Measurements from ENCODE around the gene LKAAEAR1. TPM values are rescaled to one million over a fixed set of nuclear protein-coding genes. Genes with fewer than 3 reads are reported as not detected.
A peak's percentile ranks its signal among the peaks of the same experiment; 100 is the strongest.

Gene LKAAEAR1
- total and polyA plus RNA-seq, 2 of the 13 experiments (the other 11 are each of a cell fraction or from before 2014, with no cell fraction given) = not detected

DNA sequence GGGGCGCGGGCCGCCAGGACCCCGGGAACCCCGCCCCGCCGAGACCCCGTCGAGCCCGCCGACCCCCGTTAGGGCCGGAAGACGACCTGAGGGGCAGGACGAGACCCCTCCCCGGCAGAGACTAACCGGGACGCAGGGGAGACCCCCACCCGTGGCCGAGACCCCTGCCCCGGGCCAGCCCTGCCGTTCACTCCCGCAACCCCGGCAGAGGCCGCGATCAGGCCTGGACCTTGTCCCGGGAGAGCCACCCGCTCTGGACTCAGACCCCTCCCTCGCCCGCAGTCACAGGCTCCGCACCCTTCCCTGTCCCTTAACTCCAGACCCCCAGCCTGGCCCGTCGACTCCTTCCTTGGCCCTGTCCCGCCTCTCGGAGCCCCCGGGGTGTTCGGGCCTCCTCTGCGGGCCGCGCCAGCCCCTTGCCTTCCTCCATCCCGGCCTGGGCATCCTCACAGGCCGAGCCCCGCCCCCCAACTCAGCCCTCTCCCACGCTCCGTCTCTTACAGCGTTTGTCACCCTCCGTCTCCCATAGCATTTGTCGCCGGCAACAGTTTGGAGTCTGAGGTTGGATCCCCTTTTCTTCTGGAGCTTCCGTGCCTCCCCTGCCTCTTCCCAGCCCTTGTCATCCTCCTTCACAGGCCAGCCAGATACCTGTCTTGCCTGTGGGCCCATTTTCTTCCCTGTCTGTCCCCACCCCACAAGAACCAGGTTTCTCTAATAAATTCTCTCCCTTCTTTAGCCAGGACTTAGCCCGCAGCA is 20.6 kb downstream of the LKAAEAR1 start (continued):
- TF ChIP-seq ZFP90 (CRISPR knock-in tag; IDR thresholded peaks at IDR 0.05; ENCODE audit: borderline replicate concordance) = peak; percentile 13; the same call in 1 of the 2 replicates
- peak; percentile 84; the same call in 1 of the 2 replicates for TF ChIP-seq PCBP1 (IDR thresholded peaks at IDR 0.05; ENCODE audit: borderline replicate concordance, low read depth, low read length)
- TF ChIP-seq, protein P1, sequence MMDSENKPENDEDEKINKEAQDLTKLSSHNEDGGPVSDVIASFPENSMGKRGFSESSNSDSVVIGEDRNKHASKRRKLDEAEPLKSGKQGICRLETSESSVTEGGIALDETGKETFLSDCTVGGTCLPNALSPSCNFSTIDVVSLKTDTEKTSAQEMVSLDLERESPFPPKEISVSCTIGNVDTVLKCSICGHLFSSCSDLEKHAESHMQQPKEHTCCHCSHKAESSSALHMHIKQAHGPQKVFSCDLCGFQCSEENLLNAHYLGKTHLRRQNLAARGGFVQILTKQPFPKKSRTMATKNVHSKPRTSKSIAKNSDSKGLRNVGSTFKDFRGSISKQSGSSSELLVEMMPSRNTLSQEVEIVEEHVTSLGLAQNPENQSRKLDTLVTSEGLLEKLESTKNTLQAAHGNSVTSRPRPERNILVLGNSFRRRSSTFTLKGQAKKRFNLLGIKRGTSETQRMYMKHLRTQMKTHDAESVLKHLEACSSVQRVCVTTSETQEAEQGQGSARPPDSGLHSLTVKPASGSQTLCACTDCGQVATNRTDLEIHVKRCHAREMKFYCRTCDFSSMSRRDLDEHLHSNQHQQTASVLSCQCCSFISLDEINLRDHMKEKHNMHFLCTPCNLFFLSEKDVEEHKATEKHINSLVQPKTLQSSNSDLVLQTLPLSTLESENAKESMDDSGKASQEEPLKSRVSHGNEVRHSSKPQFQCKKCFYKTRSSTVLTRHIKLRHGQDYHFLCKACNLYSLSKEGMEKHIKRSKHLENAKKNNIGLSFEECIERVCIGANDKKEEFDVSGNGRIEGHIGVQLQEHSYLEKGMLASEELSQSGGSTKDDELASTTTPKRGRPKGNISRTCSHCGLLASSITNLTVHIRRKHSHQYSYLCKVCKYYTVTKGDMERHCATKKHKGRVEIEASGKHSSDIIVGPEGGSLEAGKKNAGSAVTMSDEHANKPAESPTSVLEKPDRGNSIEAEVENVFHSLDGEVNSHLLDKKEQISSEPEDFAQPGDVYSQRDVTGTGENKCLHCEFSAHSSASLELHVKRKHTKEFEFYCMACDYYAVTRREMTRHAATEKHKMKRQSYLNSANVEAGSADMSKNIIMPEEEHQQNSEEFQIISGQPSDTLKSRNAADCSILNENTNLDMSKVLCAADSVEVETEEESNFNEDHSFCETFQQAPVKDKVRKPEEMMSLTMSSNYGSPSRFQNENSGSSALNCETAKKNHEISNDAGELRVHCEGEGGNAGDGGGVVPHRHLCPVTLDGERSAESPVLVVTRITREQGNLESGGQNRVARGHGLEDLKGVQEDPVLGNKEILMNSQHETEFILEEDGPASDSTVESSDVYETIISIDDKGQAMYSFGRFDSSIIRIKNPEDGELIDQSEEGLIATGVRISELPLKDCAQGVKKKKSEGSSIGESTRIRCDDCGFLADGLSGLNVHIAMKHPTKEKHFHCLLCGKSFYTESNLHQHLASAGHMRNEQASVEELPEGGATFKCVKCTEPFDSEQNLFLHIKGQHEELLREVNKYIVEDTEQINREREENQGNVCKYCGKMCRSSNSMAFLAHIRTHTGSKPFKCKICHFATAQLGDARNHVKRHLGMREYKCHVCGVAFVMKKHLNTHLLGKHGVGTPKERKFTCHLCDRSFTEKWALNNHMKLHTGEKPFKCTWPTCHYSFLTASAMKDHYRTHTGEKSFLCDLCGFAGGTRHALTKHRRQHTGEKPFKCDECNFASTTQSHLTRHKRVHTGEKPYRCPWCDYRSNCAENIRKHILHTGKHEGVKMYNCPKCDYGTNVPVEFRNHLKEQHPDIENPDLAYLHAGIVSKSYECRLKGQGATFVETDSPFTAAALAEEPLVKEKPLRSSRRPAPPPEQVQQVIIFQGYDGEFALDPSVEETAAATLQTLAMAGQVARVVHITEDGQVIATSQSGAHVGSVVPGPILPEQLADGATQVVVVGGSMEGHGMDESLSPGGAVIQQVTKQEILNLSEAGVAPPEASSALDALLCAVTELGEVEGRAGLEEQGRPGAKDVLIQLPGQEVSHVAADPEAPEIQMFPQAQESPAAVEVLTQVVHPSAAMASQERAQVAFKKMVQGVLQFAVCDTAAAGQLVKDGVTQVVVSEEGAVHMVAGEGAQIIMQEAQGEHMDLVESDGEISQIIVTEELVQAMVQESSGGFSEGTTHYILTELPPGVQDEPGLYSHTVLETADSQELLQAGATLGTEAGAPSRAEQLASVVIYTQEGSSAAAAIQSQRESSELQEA (CRISPR knock-in tag; IDR thresholded peaks at IDR 0.05; ENCODE audit: not compliant biosample characterization) = peak; percentile 76
- TF ChIP-seq, protein P2, sequence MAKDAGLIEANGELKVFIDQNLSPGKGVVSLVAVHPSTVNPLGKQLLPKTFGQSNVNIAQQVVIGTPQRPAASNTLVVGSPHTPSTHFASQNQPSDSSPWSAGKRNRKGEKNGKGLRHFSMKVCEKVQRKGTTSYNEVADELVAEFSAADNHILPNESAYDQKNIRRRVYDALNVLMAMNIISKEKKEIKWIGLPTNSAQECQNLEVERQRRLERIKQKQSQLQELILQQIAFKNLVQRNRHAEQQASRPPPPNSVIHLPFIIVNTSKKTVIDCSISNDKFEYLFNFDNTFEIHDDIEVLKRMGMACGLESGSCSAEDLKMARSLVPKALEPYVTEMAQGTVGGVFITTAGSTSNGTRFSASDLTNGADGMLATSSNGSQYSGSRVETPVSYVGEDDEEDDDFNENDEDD (CRISPR knock-in tag; IDR thresholded peaks at IDR 0.05; ENCODE audit: borderline replicate concordance) = no peak
- no peak; the same call in 1 of the 2 replicates for TF ChIP-seq ZNF160 (CRISPR knock-in tag; IDR thresholded peaks at IDR 0.05)
- TF ChIP-seq, protein P3, sequence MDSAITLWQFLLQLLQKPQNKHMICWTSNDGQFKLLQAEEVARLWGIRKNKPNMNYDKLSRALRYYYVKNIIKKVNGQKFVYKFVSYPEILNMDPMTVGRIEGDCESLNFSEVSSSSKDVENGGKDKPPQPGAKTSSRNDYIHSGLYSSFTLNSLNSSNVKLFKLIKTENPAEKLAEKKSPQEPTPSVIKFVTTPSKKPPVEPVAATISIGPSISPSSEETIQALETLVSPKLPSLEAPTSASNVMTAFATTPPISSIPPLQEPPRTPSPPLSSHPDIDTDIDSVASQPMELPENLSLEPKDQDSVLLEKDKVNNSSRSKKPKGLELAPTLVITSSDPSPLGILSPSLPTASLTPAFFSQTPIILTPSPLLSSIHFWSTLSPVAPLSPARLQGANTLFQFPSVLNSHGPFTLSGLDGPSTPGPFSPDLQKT (CRISPR knock-in tag; IDR thresholded peaks at IDR 0.05; ENCODE audit: borderline replicate concordance) = no peak
- TF ChIP-seq, protein P4, sequence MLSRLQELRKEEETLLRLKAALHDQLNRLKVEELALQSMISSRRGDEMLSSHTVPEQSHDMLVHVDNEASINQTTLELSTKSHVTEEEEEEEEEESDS (CRISPR knock-in tag; IDR thresholded peaks at IDR 0.05; ENCODE audit: borderline replicate concordance) = peak; percentile 59; the same call in 1 of the 2 replicates
- no peak for TF ChIP-seq SETDB1 (CRISPR knock-in tag; IDR thresholded peaks at IDR 0.05; ENCODE audit: borderline replicate concordance)
- TF ChIP-seq PAWR (CRISPR knock-in tag; IDR thresholded peaks at IDR 0.05; ENCODE audit: borderline replicate concordance) = no peak
- 0 out of 2 replicates have a peak, but pooled peaks have one; percentile 5 for TF ChIP-seq FOXA3 (CRISPR knock-in tag; IDR thresholded peaks at IDR 0.05)
- no peak for TF ChIP-seq SOX13 (IDR thresholded peaks at IDR 0.05)
- no peak for TF ChIP-seq SOX13 (CRISPR knock-in tag; conservative IDR thresholded peaks at IDR 0.05 in 1 of 2, IDR thresholded peaks at IDR 0.05 in 1 of 2)
- TF ChIP-seq RXRA (CRISPR knock-in tag; IDR thresholded peaks at IDR 0.05) = peak; percentile 75; the same call in 1 of the 2 replicates
- TF ChIP-seq, protein P5, sequence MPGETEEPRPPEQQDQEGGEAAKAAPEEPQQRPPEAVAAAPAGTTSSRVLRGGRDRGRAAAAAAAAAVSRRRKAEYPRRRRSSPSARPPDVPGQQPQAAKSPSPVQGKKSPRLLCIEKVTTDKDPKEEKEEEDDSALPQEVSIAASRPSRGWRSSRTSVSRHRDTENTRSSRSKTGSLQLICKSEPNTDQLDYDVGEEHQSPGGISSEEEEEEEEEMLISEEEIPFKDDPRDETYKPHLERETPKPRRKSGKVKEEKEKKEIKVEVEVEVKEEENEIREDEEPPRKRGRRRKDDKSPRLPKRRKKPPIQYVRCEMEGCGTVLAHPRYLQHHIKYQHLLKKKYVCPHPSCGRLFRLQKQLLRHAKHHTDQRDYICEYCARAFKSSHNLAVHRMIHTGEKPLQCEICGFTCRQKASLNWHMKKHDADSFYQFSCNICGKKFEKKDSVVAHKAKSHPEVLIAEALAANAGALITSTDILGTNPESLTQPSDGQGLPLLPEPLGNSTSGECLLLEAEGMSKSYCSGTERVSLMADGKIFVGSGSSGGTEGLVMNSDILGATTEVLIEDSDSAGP (CRISPR knock-in tag; IDR thresholded peaks at IDR 0.05; ENCODE audit: borderline replicate concordance) = peak; percentile 60; the same call in 1 of the 2 replicates
- peak; percentile 29 for TF ChIP-seq CAMTA2 (CRISPR knock-in tag; IDR thresholded peaks at IDR 0.05; ENCODE audit: borderline replicate concordance)

All from HepG2 (cell line).